Measurements from ENCODE around the gene PAX2.

The PAX2 gene

GRCh38 chr10:100858261-100858660, 112.9 kb downstream of the PAX2 start:
- DNase-seq (ENCODE audit: low spot score) = no peak

- DNase-seq (ENCODE audit: low spot score) = no peak
These were observed 113.5 kb downstream of the PAX2 start for GRCh38 chr10:100858747-100859483.

GRCh38 chr10:100859484-100859763, 114.0 kb downstream of the PAX2 start:
- DNase-seq (ENCODE audit: low spot score) = no peak

GRCh38 chr10:100863433-100863832, 118.1 kb downstream of the PAX2 start:
- DNase-seq (ENCODE audit: low spot score) = no peak

GRCh38 chr10:100864036-100864885, 118.9 kb downstream of the PAX2 start:
- DNase-seq (ENCODE audit: low spot score) = no peak

- DNase-seq (ENCODE audit: low spot score) = no peak
These were observed 119.6 kb downstream of the PAX2 start for GRCh38 chr10:100864978-100865377.

GRCh38 chr10:100866010-100866409, 120.6 kb downstream of the PAX2 start:
- no peak for DNase-seq (ENCODE audit: low spot score)

GRCh38 chr10:100866575-100867098, 121.3 kb downstream of the PAX2 start:
- peak; percentile 76 for DNase-seq (ENCODE audit: low spot score)

- DNase-seq (ENCODE audit: low spot score) = no peak
These were observed 122.0 kb downstream of the PAX2 start for GRCh38 chr10:100867261-100867963.

- no peak for DNase-seq (ENCODE audit: low spot score)
These were observed 123.0 kb downstream of the PAX2 start for GRCh38 chr10:100868382-100868781.

GRCh38 chr10:100869399-100869798, 124.0 kb downstream of the PAX2 start:
- DNase-seq (ENCODE audit: low spot score) = no peak

GRCh38 chr10:100872034-100872791, 126.8 kb downstream of the PAX2 start:
- DNase-seq (ENCODE audit: low spot score) = peak; percentile 76

GRCh38 chr10:100873146-100873826, 127.9 kb downstream of the PAX2 start:
- no peak for DNase-seq (ENCODE audit: low spot score)

GRCh38 chr10:100873827-100874326, 128.5 kb downstream of the PAX2 start:
- DNase-seq (ENCODE audit: low spot score) = no peak

- no peak for DNase-seq (ENCODE audit: low spot score)
These were observed 129.5 kb downstream of the PAX2 start for GRCh38 chr10:100874702-100875483.

GRCh38 chr10:100875484-100876166, 130.2 kb downstream of the PAX2 start:
- no peak for DNase-seq (ENCODE audit: low spot score)

- no peak for DNase-seq (ENCODE audit: low spot score)
These were observed 131.4 kb downstream of the PAX2 start for GRCh38 chr10:100876585-100877460.

GRCh38 chr10:100877461-100877850, 132.1 kb downstream of the PAX2 start:
- DNase-seq (ENCODE audit: low spot score) = no peak

All from D341Med (cell line).